HG02678 (cell line): Measurements from ENCODE around the gene RMDN2.

Experiments used
- ATAC-seq: cut with Tn5 transposase; IDR thresholded peaks from one replicate; pipeline ENCODE4 v1.9.1; 2021; ENCODE audit warnings: mild to moderate bottlenecking, moderate library complexity; ENCODE audit not compliant: unreplicated experiment

The RMDN2 gene

DNA sequence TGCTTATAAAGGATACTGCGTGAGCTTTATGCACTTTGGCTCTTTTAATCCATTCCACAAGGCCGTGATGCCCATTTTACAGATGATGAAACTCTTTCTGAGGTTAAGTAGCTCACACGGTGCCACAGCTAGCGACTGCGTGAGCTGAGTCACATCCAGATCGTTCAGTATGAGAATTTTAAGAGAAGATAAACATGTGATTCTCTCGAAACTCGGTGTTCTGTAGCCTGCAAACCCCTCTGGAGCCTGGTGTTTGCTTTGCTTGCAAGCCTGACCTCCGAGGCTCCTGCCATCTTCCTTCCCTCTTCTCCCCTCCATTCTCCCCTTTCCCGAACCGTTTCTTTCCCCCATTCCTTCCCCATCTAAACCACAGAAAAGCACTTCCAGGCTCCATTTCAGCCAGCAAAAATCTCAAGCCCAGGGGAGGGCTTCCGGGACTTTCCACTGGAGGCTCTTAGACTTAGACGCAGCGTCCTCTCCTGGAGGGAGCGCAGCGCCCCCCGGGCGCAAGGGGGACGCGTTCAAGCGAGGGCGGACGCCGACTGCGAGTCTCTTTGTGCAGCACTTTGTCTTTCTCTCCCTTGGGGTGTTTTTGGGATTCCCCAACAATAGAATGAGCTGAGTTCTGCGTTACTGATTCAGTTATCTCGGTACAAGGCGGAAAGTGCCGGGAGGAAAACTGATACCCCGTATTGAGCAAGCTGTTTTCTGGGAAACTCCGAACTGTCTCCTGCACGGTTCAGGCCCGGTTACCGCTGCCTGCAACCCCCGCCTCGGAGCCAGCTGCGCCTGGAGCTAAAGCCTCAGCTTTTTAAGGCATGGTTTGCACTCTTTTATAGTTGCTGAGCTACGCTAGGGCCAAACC lies 112.9 kb downstream of the RMDN2 start:
- ATAC-seq, result peak; percentile 80

GRCh38 chr2:38038682-38039081 lies 113.6 kb downstream of the RMDN2 start:
- ATAC-seq, result no peak

DNA sequence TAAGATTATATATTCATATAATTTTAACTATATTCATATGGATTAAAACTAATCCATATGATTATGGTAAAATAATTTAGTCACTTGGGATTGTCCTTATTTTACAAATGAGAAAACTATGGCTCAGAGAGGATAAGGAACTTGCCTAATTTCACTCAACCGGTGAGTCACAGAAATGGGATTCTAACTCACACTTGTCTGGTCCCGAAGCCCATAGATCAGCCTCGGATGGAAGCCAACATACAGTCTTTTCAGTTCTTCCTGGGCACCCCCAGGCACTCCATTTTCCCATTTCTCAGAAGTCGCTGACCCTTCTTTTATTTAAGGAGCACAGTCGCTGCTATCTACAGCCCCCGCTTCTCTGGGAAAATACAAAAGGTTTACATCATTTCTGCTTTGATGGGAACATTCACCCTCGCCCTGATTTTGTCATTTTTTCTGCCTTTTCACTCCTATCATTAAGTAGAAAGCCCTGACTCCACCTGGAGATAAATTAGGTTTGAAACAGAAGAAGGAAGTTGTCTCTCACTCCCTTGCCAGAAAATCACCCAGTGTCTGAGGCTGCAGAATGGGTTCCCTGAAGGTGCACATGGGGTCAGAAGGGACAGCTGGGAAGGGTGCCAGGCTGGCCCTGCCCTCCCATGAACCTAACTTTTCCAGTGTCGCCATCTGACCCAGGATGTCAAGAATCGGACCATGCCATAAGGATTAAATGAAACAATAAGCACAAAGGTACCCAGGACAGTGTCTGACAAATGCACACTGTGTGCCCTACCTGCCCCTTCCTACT lies 114.2 kb downstream of the RMDN2 start:
- no peak for ATAC-seq

GRCh38 chr2:38045811-38046210 lies 120.7 kb downstream of the RMDN2 start:
- ATAC-seq, result no peak

DNA sequence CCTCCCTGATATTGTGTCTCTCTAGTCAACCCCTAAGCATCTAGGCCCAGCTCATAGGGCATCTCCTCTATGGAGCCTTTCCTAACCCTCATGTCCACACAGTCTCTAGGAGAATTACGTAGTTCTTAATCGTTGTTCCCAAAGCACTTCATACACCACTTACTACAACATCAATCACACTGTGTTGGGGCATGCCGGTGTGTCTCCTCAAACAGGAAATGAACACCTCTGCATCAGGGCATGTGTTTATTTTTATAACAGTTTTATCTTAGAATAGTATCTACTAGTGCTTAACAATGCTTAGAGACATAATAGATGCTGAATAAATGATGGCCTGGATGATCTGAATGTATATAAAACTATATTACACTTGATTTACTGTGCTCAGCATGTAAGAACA lies 131.1 kb downstream of the RMDN2 start:
- ATAC-seq, result no peak

- no peak for ATAC-seq
These were observed 132.7 kb downstream of the RMDN2 start for GRCh38 chr2:38057651-38058410.

DNA sequence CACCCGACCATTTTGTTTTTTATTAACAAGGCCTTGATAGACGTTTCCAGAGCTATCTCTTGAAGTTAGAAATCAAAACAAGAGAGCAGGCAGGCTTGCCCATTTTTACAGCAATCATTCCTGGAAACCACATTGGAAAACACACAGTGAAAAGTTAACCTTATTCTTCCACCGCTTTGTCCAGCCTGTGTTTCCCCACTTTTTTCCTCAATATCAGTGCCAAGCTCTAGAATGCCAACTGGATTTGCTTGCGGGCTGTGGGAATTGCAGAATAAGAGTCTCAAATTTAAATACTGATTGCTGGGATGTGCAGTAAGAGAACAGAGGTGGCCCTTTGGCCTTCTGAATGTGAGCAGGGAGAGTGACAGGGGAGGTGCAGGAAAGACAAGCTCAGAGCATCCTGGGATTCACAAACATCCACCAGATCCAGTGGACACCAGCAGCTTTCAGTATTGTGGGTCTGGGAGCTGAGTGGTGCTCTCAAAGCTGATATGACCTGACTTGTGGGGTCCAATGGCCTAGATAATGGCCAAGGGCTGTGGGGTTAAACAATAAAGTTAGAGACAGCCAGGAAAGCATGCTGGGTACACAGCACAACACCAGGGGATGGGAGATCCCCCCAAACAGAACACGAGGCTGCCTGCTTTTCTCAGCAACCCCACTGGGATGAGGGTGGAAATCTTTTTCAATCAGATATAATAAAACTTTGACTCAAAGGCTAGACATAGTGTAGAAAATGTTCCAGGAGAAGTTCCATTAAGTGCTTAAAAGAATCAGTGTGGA lies 135.3 kb downstream of the RMDN2 start:
- ATAC-seq, result no peak

DNA sequence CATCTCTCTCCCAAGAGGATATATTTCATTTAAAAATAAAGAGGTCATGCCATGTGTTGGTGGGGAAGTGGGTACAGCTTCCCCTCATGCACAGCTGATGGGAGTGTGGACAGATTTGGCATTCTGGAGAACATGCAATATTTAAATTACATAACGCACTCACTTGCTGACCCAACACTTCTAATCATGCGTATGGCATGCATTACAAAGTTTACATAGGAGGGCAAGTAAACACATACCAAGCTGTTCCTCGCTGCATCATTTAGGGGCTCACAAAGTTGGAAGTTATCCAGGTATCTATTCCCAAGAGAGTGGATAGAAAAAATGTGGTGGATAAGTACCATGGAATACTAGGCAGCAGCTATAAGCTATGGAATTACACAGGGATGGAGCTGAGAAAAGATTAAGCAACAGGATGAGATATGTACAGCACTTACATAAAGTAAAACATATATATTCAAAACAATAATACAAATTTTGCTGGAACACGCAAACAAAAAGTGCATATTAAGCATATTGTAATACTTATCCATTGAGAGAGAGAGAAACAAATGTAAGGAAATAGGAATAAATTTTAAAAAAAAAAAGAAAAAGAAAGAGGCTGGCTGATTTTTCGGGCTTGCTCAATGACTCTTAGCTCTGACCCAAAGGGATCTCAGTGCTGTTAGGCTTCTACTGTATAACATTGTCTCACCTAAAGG lies 139.9 kb downstream of the RMDN2 start:
- no peak for ATAC-seq

DNA sequence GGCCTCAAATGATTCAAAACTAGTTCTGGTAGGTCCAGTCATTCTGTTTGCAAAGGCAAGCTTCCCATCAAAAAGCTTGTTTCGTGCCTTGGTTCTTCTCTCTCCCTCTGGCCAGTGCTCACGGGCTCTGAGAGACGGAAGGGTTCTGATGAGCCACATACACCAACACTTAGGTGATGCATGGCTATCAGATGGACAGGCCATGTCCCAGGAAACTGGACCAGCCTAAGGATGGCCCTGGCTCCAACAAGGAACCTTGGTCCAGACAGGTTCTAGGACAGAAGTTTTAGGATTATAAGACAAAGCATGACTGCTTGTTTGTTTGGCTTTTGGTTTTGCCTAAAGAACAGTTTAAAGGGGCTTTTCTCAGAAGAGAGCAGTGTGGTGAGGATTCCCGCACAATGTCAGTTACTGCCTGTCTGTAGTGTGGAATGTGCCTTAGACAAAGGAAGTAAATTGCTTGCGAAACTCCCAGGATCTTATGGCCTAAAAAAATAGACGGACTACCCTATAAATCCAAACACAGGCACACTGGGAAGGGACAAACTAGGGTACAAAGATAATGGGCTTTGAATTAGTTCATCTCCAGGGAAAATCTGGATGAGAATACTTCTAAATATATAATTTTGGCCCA lies 140.5 kb downstream of the RMDN2 start:
- no peak for ATAC-seq

DNA sequence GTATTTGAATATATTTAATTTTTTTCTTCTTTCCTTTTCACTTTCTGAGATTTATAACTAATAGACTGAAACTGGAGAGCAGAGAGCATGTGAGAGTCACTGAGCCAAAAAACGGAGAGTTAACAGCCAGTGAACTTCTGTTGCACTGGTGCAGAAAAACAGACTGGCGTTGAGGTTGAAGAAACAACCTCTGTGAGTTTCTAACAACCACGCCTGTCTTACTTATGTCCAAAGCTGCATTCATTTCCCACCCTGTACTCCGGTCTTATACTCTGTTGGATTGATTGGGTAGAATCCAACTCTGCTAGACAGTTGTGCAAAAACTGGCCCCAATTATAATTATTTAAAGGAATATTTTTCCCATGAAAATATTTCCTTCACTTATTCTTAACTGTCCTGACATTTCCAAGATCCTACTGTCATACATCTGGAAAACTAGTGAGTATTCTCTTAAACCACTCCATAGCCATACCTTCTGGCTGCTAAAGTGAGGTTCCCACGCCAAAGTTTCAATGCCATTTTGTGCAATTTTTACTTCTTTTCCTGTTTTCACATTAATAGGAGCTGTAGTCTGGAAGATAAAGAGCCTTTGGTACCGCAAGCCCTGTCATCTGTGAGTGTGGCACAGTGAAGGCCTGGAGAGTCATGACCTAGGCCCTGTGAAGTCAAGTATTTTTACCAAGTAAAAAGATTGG lies 141.5 kb downstream of the RMDN2 start:
- ATAC-seq, result no peak
